OCI-LY1 (cell line): Measurements from ENCODE around the gene SNX1.
"Not testable (repeated sequence)": the region's sequence is repeated elsewhere in the genome, so short reads cannot be mapped to it uniquely, and the experiment has no call there.

Experiments used
- H2AFZ ChIP-seq: fragments of 200-600 bp; sonication (generic), shearing (Covaris generic); 2 replicates; pipeline ENCODE4 v1.6.0; 2014; ENCODE audit warnings: antibody characterized with exemption, mild to moderate bottlenecking, low read length
- H3F3A ChIP-seq: fragments of 200-600 bp; sonication (generic), shearing (Covaris generic); 2 replicates; pipeline ENCODE4 v1.6.0; 2014; ENCODE audit warnings: mild to moderate bottlenecking, antibody characterized with exemption, low read length, moderate library complexity; ENCODE audit not compliant: insufficient read depth
- H3K27ac ChIP-seq: fragments of 200-600 bp; sonication (generic); 2 replicates; pipeline ENCODE4 v1.5.1; 2014; ENCODE audit warnings: low read length, mixed run types, mild to moderate bottlenecking, low read depth; ENCODE audit not compliant: poor library complexity, severe bottlenecking
- H3K27me3 ChIP-seq: fragments of 200-600 bp; sonication (generic); 2 replicates; pipeline ENCODE4 v1.6.0; 2014; ENCODE audit warnings: antibody characterized with exemption, mild to moderate bottlenecking, low read length, moderate library complexity; ENCODE audit not compliant: insufficient read depth
- H3K36me3 ChIP-seq: fragments of 200-600 bp; sonication (generic); 2 replicates; pipeline ENCODE4 v1.6.1; 2014; ENCODE audit warnings: mild to moderate bottlenecking, antibody characterized with exemption, low read length, moderate library complexity, mixed read lengths; ENCODE audit not compliant: insufficient read depth
- H3K4me1 ChIP-seq: fragments of 200-600 bp; sonication (generic); 2 replicates; pipeline ENCODE4 v1.5.1; 2014; ENCODE audit warnings: mild to moderate bottlenecking, low read length, moderate library complexity; ENCODE audit not compliant: insufficient read depth, severe bottlenecking
- H3K4me2 ChIP-seq: fragments of 200-600 bp; sonication (generic), shearing (Covaris generic); 2 replicates; pipeline ENCODE4 v1.6.1; 2014; ENCODE audit warnings: low read length
- H3K4me3 ChIP-seq: fragments of 200-600 bp; sonication (generic); 2 replicates; pipeline ENCODE4 v1.5.1; 2014; ENCODE audit warnings: low read length, low read depth, mild to moderate bottlenecking, mixed read lengths; ENCODE audit not compliant: poor library complexity, severe bottlenecking
- H3K79me2 ChIP-seq: fragments of 200-600 bp; shearing (Covaris generic); 2 replicates; pipeline ENCODE4 v1.6.1; 2016; ENCODE audit warnings: mixed run types, low read length, mixed read lengths; ENCODE audit not compliant: insufficient read depth
- H3K9ac ChIP-seq: fragments of 200-600 bp; sonication (generic), shearing (Covaris generic); 2 replicates; pipeline ENCODE4 v1.6.1; 2014; ENCODE audit warnings: mild to moderate bottlenecking, low read length, mixed read lengths
- H3K9me2 ChIP-seq: fragments of 200-600 bp; sonication (generic), shearing (Covaris generic); 2 replicates; pipeline ENCODE4 v1.6.1; 2014; ENCODE audit warnings: low read depth, mild to moderate bottlenecking, low read length, mixed read lengths
- H3K9me3 ChIP-seq: fragments of 200-600 bp; shearing (Covaris generic); 2 replicates; pipeline ENCODE4 v1.6.1; 2014; ENCODE audit warnings: low read length, mixed read lengths
- H4K20me1 ChIP-seq: fragments of 200-600 bp; sonication (generic), shearing (Covaris generic); 2 replicates; pipeline ENCODE4 v1.6.0; 2016; ENCODE audit warnings: mild to moderate bottlenecking, low read length; ENCODE audit not compliant: insufficient read depth
- EZH2 ChIP-seq: fragments of 200-600 bp; sonication (generic), shearing (Covaris generic); IDR thresholded peaks from 2 replicates; pipeline ENCODE4 v1.8.0; 2017; ENCODE audit warnings: borderline replicate concordance, mixed run types, mild to moderate bottlenecking, antibody characterized with exemption, low read length, moderate library complexity, mixed read lengths
- TF ChIP-seq, protein P1 (sequence below): fragments of 200-600 bp; sonication (generic), shearing (Covaris generic); IDR thresholded peaks from 2 replicates; pipeline ENCODE4 v1.5.1; 2017; ENCODE audit warnings: mild to moderate bottlenecking, antibody characterized with exemption, low read length, moderate library complexity, mixed read lengths

Gene SNX1

DNA sequence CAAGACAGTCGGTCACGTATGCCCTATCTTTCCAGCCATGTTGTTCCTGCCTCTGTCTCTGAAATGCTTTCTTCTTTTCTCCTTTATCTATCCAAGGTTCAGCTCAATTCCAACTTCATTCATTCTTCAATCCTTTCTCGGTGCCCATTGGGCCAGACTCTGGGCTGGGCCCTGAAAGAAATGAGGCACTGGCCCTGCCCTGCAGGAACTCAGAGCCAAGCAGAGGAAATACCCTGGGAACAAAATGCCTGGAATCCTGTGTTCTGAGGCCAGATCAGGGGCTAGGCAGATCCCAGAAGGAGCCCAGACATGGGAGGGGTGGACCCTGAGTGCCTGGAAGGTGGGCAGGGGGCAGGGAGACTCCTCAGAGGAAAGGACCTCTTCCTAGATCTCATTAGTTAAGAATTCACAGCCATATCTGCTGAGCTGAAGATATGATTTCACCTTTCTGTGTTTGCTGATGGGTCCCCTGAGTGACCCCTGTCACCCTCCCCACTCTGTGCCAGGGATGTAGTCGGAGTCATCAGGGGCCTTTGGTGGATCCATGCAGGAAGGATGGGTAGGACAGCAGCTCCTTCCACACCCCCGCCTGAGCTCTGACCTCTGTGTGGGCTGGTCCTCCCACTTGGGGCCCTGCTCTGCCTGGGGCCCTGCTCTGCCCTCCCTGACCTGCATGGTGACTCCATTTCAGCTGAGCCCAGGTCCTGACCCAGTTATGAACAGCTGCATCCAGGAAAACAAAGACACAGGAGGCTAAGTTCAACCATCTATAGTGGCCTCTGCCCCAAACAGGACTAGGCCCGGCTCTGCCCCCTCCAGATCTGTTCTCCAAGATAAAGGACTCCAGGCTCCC, 44.1 kb upstream of the SNX1 start:
- Histone ChIP-seq H2AFZ (no peak overlapping the region), H4K20me1 (no peaks in the 10 kb centered on the region), H3K4me3 (no peak overlapping the region), H3K27ac (no peak overlapping the region), H3K9me3 (no peaks in the 10 kb centered on the region), H3K4me2 (no peak overlapping the region), H3F3A (no peaks in the 10 kb centered on the region), H3K36me3 (no peaks in the 10 kb centered on the region), H3K79me2 (no peaks in the 10 kb centered on the region), H3K27me3 (no peaks in the 10 kb centered on the region), H3K9ac (no peak overlapping the region), H3K4me1 (peaks cover 25% of the 10 kb centered on the region), H3K9me2 (no peaks in the 10 kb centered on the region)
- no peak for TF ChIP-seq EZH2
- TF ChIP-seq, protein P1, sequence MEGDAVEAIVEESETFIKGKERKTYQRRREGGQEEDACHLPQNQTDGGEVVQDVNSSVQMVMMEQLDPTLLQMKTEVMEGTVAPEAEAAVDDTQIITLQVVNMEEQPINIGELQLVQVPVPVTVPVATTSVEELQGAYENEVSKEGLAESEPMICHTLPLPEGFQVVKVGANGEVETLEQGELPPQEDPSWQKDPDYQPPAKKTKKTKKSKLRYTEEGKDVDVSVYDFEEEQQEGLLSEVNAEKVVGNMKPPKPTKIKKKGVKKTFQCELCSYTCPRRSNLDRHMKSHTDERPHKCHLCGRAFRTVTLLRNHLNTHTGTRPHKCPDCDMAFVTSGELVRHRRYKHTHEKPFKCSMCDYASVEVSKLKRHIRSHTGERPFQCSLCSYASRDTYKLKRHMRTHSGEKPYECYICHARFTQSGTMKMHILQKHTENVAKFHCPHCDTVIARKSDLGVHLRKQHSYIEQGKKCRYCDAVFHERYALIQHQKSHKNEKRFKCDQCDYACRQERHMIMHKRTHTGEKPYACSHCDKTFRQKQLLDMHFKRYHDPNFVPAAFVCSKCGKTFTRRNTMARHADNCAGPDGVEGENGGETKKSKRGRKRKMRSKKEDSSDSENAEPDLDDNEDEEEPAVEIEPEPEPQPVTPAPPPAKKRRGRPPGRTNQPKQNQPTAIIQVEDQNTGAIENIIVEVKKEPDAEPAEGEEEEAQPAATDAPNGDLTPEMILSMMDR = no peak

DNA sequence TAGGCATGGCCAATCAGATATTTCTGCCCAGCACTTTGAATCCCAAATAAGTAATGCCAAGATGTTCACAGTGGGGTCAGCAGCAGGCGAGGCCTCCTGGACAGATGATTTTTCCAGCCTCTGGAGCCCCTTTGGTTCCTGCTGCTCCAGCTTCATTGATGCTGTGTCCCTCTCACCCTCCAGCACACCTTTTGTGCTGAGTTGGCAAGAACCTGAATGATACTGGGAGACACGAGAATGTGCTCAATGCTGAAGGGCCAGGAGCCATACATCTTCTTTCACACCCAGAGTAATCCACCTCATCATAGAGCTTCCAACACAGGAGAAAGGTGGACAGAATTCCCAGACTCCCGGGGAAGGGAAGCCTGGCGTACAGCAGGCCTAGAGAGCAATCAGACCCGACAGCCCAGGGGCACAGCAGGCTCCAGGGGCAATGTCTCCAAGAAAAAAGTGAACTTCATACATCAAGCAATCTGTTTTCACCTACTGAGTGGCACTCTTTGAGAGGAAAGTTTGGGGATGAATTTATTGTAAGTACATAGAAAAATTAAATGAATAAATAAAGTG, 42.8 kb upstream of the SNX1 start:
- Histone ChIP-seq H2AFZ (no peak overlapping the region), H3K36me3 (no peaks in the 10 kb centered on the region)

DNA sequence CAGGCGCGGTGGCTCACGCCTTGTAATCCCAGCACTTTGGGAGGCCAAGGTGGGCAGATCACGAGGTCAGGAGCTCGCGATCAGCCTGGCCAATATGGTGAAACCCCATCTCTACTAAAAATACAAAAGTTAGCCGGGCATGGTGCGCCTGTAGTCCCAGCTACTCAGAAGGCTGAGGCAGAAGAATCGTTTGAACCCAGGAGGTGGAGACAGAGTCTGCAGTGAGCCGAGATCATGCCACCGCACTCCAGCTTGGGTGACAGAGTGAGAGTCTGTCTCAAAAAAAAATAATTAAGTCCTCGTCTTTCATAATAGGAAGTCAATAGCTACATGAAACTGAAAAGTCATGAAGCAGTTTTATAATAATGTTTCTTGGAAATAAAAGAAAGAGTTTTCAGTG, 42.1 kb upstream of the SNX1 start:
- not testable (repeated sequence) for H3F3A ChIP-seq, H3K79me2 ChIP-seq, H3K4me3 ChIP-seq, H3K27ac ChIP-seq, H2AFZ ChIP-seq, H3K27me3 ChIP-seq, H3K9me2 ChIP-seq, H4K20me1 ChIP-seq, H3K36me3 ChIP-seq, H3K9me3 ChIP-seq, H3K4me2 ChIP-seq, H3K9ac ChIP-seq
- H3K4me1 ChIP-seq = peaks cover 12% of the 10 kb centered on the region

More for the DNA sequence above, 42.8 kb upstream of the SNX1 start:
- no peak overlapping the region for H3K9ac ChIP-seq
- H3K4me3 ChIP-seq = no peak overlapping the region
- TF ChIP-seq, protein P1 = no peak
- TF ChIP-seq EZH2 = no peak
- H3K9me2 ChIP-seq = no peaks in the 10 kb centered on the region
- H3K79me2 ChIP-seq = no peaks in the 10 kb centered on the region
- H3F3A ChIP-seq = no peaks in the 10 kb centered on the region
- no peak overlapping the region for H3K27ac ChIP-seq
- no peaks in the 10 kb centered on the region for H3K27me3 ChIP-seq
- peaks cover 19% of the 10 kb centered on the region for H3K4me1 ChIP-seq
- no peaks in the 10 kb centered on the region for H3K9me3 ChIP-seq
- H4K20me1 ChIP-seq = no peaks in the 10 kb centered on the region
- H3K4me2 ChIP-seq = no peak overlapping the region
